ENCODE results near the gene MANBA. TPM values are rescaled to one million over a fixed set of nuclear protein-coding genes. Genes with fewer than 3 reads are reported as not detected.

The MANBA gene
- total and polyA plus RNA-seq, 5 donors from 2014 or later: 10.7 to 21.2 (median 15.8) TPM

GRCh38 chr4:102606846-102607450 lies 153.8 kb downstream of the MANBA start:
- Histone ChIP-seq H3K36me3 (ENCODE audit: control insufficient read depth, insufficient read depth, low read length) (peaks cover 77% of the 10 kb centered on the region), H3K27ac (ENCODE audit: insufficient read depth, low read length, poor library complexity, severe bottlenecking) (no peak overlapping the region), H3K9me3 (ENCODE audit: control insufficient read depth in 2 of 2, low read length in 2 of 2) (no peaks in the 10 kb centered on the region), H3K4me1 (ENCODE audit: control insufficient read depth, insufficient read depth, low read length, poor library complexity, severe bottlenecking) (peaks cover 9% of the 10 kb centered on the region), H3K4me3 (ENCODE audit: low read depth, low read length) (no peak overlapping the region), H3K27me3 (ENCODE audit: control insufficient read depth, insufficient read depth, low read length) (no peaks in the 10 kb centered on the region)
- H3K9me3 Mint-ChIP-seq: no peaks in the 10 kb centered on the region
- H3K27ac Mint-ChIP-seq: peak overlapping the region in 1 of 3 donors; percentile 88
- no peak overlapping the region for H3K4me3 Mint-ChIP-seq
- ATAC-seq (ENCODE audit: low read depth in 2 of 2): no peak
- no peak for DNase-seq
- peaks cover 61% of the 10 kb centered on the region for H3K36me3 Mint-ChIP-seq
- H3K4me1 Mint-ChIP-seq: peaks cover 0 to 41% (median 21%) of the 10 kb centered on the region in 4 donors
- H3K27me3 Mint-ChIP-seq: no peaks in the 10 kb centered on the region

GRCh38 chr4:102606261-102606660 lies 154.5 kb downstream of the MANBA start:
- Mint-ChIP-seq H3K4me3 (peak overlapping the region in 1 of 4 donors; percentile 18), H3K27me3 (no peaks in the 10 kb centered on the region), H3K27ac (no peak overlapping the region), H3K9me3 (no peaks in the 10 kb centered on the region), H3K4me1 (peaks cover under 1 to 36% (median 15%) of the 10 kb centered on the region in 4 donors), H3K36me3 (peaks cover 58% of the 10 kb centered on the region)
- no peak overlapping the region for H3K4me3 ChIP-seq (ENCODE audit: low read depth, low read length)
- ATAC-seq (ENCODE audit: low read depth in 2 of 2) (no peak), DNase-seq (no peak)
- no peaks in the 10 kb centered on the region for H3K27me3 ChIP-seq (ENCODE audit: control insufficient read depth, insufficient read depth, low read length)
- no peak overlapping the region for H3K27ac ChIP-seq (ENCODE audit: insufficient read depth, low read length, poor library complexity, severe bottlenecking)
- no peaks in the 10 kb centered on the region for H3K9me3 ChIP-seq (ENCODE audit: control insufficient read depth in 2 of 2, low read length in 2 of 2)
- H3K4me1 ChIP-seq (ENCODE audit: control insufficient read depth, insufficient read depth, low read length, poor library complexity, severe bottlenecking): peaks cover 2% of the 10 kb centered on the region
- H3K36me3 ChIP-seq (ENCODE audit: control insufficient read depth, insufficient read depth, low read length): peaks cover 77% of the 10 kb centered on the region

- Mint-ChIP-seq H3K9me3 (no peaks in the 10 kb centered on the region), H3K4me3 (no peak overlapping the region), H3K36me3 (peaks cover 58% of the 10 kb centered on the region), H3K4me1 (peaks cover 5 to 24% (median 10%) of the 10 kb centered on the region in 4 donors), H3K27me3 (no peaks in the 10 kb centered on the region), H3K27ac (peak overlapping the region in 2 of 3 donors; percentile 38 to 71)
- no peak for ATAC-seq (ENCODE audit: low read depth in 2 of 2)
- DNase-seq: peak in 1 of 3 donors; percentile 49
- no peak overlapping the region for H3K4me3 ChIP-seq (ENCODE audit: low read depth, low read length)
- no peaks in the 10 kb centered on the region for H3K27me3 ChIP-seq (ENCODE audit: control insufficient read depth, insufficient read depth, low read length)
- H3K27ac ChIP-seq (ENCODE audit: insufficient read depth, low read length, poor library complexity, severe bottlenecking): no peak overlapping the region
- H3K4me1 ChIP-seq (ENCODE audit: control insufficient read depth, insufficient read depth, low read length, poor library complexity, severe bottlenecking): no peaks in the 10 kb centered on the region
- H3K36me3 ChIP-seq (ENCODE audit: control insufficient read depth, insufficient read depth, low read length): peaks cover 84% of the 10 kb centered on the region
- H3K9me3 ChIP-seq (ENCODE audit: control insufficient read depth in 2 of 2, low read length in 2 of 2): no peaks in the 10 kb centered on the region
Observed at GRCh38 chr4:102604222-102604940, 156.4 kb downstream of the MANBA start.

GRCh38 chr4:102601586-102602227 lies 159.1 kb downstream of the MANBA start:
- H3K4me3 Mint-ChIP-seq: no peak overlapping the region
- no peak overlapping the region for H3K27ac ChIP-seq (ENCODE audit: insufficient read depth, low read length, poor library complexity, severe bottlenecking)
- peaks cover 21% of the 10 kb centered on the region for H3K4me1 ChIP-seq (ENCODE audit: control insufficient read depth, insufficient read depth, low read length, poor library complexity, severe bottlenecking)
- H3K36me3 Mint-ChIP-seq: peaks cover 49% of the 10 kb centered on the region
- ATAC-seq (ENCODE audit: low read depth in 2 of 2) (no peak), DNase-seq (no peak)
- H3K27me3 Mint-ChIP-seq: no peaks in the 10 kb centered on the region
- H3K27me3 ChIP-seq (ENCODE audit: control insufficient read depth, insufficient read depth, low read length): no peaks in the 10 kb centered on the region
- H3K4me3 ChIP-seq (ENCODE audit: low read depth, low read length): no peak overlapping the region
- H3K9me3 Mint-ChIP-seq: peaks cover 0 to 1% (median 0%) of the 10 kb centered on the region in 7 donors
- H3K9me3 ChIP-seq (ENCODE audit: control insufficient read depth in 2 of 2, low read length in 2 of 2): no peaks in the 10 kb centered on the region
- peaks cover 76% of the 10 kb centered on the region for H3K36me3 ChIP-seq (ENCODE audit: control insufficient read depth, insufficient read depth, low read length)
- peaks cover 22 to 45% (median 34%) of the 10 kb centered on the region in 4 donors for H3K4me1 Mint-ChIP-seq
- H3K27ac Mint-ChIP-seq: no peak overlapping the region

GRCh38 chr4:102600689-102601088 lies 160.1 kb downstream of the MANBA start:
- Histone ChIP-seq H3K9me3 (ENCODE audit: control insufficient read depth in 2 of 2, low read length in 2 of 2) (no peaks in the 10 kb centered on the region), H3K36me3 (ENCODE audit: control insufficient read depth, insufficient read depth, low read length) (peaks cover 79% of the 10 kb centered on the region), H3K4me1 (ENCODE audit: control insufficient read depth, insufficient read depth, low read length, poor library complexity, severe bottlenecking) (peaks cover 21% of the 10 kb centered on the region), H3K27me3 (ENCODE audit: control insufficient read depth, insufficient read depth, low read length) (no peaks in the 10 kb centered on the region), H3K4me3 (ENCODE audit: low read depth, low read length) (no peak overlapping the region), H3K27ac (ENCODE audit: insufficient read depth, low read length, poor library complexity, severe bottlenecking) (no peak overlapping the region)
- H3K4me3 Mint-ChIP-seq: no peak overlapping the region
- H3K9me3 Mint-ChIP-seq: peaks cover 0 to 1% (median 0%) of the 10 kb centered on the region in 7 donors
- DNase-seq (no peak), ATAC-seq (ENCODE audit: low read depth in 2 of 2) (no peak)
- H3K27me3 Mint-ChIP-seq: no peaks in the 10 kb centered on the region
- H3K27ac Mint-ChIP-seq: peak overlapping the region; percentile 35 to 93 (median 66)
- H3K36me3 Mint-ChIP-seq: peaks cover 54% of the 10 kb centered on the region
- H3K4me1 Mint-ChIP-seq: peaks cover 22 to 52% (median 41%) of the 10 kb centered on the region in 4 donors

GRCh38 chr4:102599886-102600285 lies 160.9 kb downstream of the MANBA start:
- peaks cover 21% of the 10 kb centered on the region for H3K4me1 ChIP-seq (ENCODE audit: control insufficient read depth, insufficient read depth, low read length, poor library complexity, severe bottlenecking)
- ATAC-seq (ENCODE audit: low read depth in 2 of 2) (no peak), DNase-seq (no peak)
- H3K9me3 Mint-ChIP-seq: peaks cover 0 to 1% (median 0%) of the 10 kb centered on the region in 7 donors
- H3K4me3 ChIP-seq (ENCODE audit: low read depth, low read length): no peak overlapping the region
- no peaks in the 10 kb centered on the region for H3K27me3 Mint-ChIP-seq
- H3K27me3 ChIP-seq (ENCODE audit: control insufficient read depth, insufficient read depth, low read length): no peaks in the 10 kb centered on the region
- H3K36me3 Mint-ChIP-seq: peaks cover 58% of the 10 kb centered on the region
- peak overlapping the region in 2 of 3 donors; percentile 35 to 66 for H3K27ac Mint-ChIP-seq
- H3K9me3 ChIP-seq (ENCODE audit: control insufficient read depth in 2 of 2, low read length in 2 of 2): no peaks in the 10 kb centered on the region
- H3K27ac ChIP-seq (ENCODE audit: insufficient read depth, low read length, poor library complexity, severe bottlenecking): no peak overlapping the region
- H3K36me3 ChIP-seq (ENCODE audit: control insufficient read depth, insufficient read depth, low read length): peaks cover 79% of the 10 kb centered on the region
- peaks cover 22 to 47% (median 43%) of the 10 kb centered on the region in 4 donors for H3K4me1 Mint-ChIP-seq
- no peak overlapping the region for H3K4me3 Mint-ChIP-seq

- H3K4me3 ChIP-seq (ENCODE audit: low read depth, low read length): no peak overlapping the region
- Mint-ChIP-seq H3K27ac (peak overlapping the region; percentile 5 to 87 (median 44)), H3K4me3 (peak overlapping the region in 1 of 4 donors; percentile 13), H3K27me3 (no peaks in the 10 kb centered on the region), H3K36me3 (peaks cover 57% of the 10 kb centered on the region), H3K4me1 (peaks cover 22 to 50% (median 45%) of the 10 kb centered on the region in 4 donors), H3K9me3 (peaks cover 0 to 1% (median 0%) of the 10 kb centered on the region in 7 donors)
- DNase-seq: no peak
- peaks cover 79% of the 10 kb centered on the region for H3K36me3 ChIP-seq (ENCODE audit: control insufficient read depth, insufficient read depth, low read length)
- no peaks in the 10 kb centered on the region for H3K9me3 ChIP-seq (ENCODE audit: control insufficient read depth in 2 of 2, low read length in 2 of 2)
- no peaks in the 10 kb centered on the region for H3K27me3 ChIP-seq (ENCODE audit: control insufficient read depth, insufficient read depth, low read length)
- peaks cover 21% of the 10 kb centered on the region for H3K4me1 ChIP-seq (ENCODE audit: control insufficient read depth, insufficient read depth, low read length, poor library complexity, severe bottlenecking)
- ATAC-seq (ENCODE audit: low read depth in 2 of 2): no peak
- no peak overlapping the region for H3K27ac ChIP-seq (ENCODE audit: insufficient read depth, low read length, poor library complexity, severe bottlenecking)
Observed at GRCh38 chr4:102599455-102599854, 161.3 kb downstream of the MANBA start.

Measured in CD4-positive, CD25-positive, alpha-beta regulatory T cell (primary cell).